WTC11 (cell line): Measurements from ENCODE around the gene PRSS33.

Experiments
- ESRRA ChIP-seq: sonication (generic); formaldehyde crosslinking; IDR thresholded peaks from 2 replicates; pipeline ENCODE4 v1.8.1; 2022; ENCODE audit warnings: mild to moderate bottlenecking, missing genetic modification reagents, borderline replicate concordance
- FOXK1 ChIP-seq: sonication (generic); formaldehyde crosslinking; IDR thresholded peaks from 2 replicates; pipeline ENCODE4 v1.8.0; 2022; ENCODE audit warnings: mild to moderate bottlenecking, moderate library complexity, missing genetic modification reagents
- JUN ChIP-seq: sonication (generic); formaldehyde crosslinking; IDR thresholded peaks from 2 replicates; pipeline ENCODE4 v1.8.0; 2023; ENCODE audit warnings: mild to moderate bottlenecking, missing genetic modification reagents
- OVOL2 ChIP-seq: fragments of 250-450 bp; sonication (Bioruptor Pico); IDR thresholded peaks from 2 replicates; pipeline ENCODE4 v1.9.0; 2021; ENCODE audit warnings: mild to moderate bottlenecking, borderline replicate concordance
- ZNF263 ChIP-seq: sonication (generic); formaldehyde crosslinking; IDR thresholded peaks from 2 replicates; pipeline ENCODE4 v1.8.1; 2022; ENCODE audit warnings: low read depth, mild to moderate bottlenecking, moderate library complexity, missing genetic modification reagents
- TF ChIP-seq, protein P1 (sequence below): fragments of 200-600 bp; IDR thresholded peaks from 2 replicates; pipeline ENCODE4 v1.8.0; 2022; ENCODE audit warnings: antibody characterized with exemption
- TF ChIP-seq, protein P2 (sequence below): sonication (generic); formaldehyde crosslinking; IDR thresholded peaks from 2 replicates; pipeline ENCODE4 v1.8.0; 2022; ENCODE audit warnings: mild to moderate bottlenecking, missing genetic modification reagents
- TF ChIP-seq, protein P3 (sequence below): sonication (generic); formaldehyde crosslinking; IDR thresholded peaks from 2 replicates; pipeline ENCODE4 v1.8.1; 2023; ENCODE audit warnings: mild to moderate bottlenecking, missing genetic modification reagents, moderate library complexity
- TF ChIP-seq, protein P4 (sequence below): sonication (generic); formaldehyde crosslinking; IDR thresholded peaks from 2 replicates; pipeline ENCODE4 v1.8.1; 2023; ENCODE audit warnings: mild to moderate bottlenecking, moderate library complexity, missing genetic modification reagents

DNA sequence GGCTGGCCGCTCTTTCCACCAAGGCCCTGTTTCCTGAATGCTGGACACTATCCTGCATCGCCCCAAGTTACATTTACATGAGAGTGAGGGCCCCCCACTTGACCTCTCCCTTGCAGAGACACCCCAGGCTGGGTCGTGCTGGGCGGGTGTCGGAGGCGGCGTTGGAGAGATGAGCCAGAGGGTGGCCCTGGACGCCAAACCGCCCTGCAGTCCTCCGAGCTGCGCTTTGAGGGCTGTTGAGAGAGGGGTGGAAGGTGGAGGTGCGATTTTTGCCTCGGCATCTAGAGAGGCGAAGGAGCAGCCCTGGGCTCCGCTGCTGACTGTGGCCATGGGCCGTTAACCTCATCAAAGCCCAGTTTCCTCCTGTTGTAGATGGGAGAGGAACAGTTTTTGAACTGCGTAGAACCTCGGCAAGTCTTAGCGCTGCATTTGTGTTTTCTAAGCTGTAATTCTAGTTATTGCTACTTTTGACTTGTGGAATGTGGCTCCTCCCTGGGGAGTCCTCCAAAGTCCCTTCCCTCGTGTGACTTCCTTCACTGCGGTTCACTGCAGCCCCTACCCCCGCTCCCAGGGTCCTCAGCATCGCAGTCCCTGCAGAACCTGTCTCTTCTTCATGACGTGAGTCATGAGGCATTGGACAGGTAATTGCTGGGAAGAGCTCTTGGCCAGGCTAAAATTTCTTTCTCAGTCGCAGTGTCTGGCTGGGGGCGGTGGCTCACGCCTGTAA, 9.3 kb downstream of the PRSS33 start:
- TF ChIP-seq, protein P1, sequence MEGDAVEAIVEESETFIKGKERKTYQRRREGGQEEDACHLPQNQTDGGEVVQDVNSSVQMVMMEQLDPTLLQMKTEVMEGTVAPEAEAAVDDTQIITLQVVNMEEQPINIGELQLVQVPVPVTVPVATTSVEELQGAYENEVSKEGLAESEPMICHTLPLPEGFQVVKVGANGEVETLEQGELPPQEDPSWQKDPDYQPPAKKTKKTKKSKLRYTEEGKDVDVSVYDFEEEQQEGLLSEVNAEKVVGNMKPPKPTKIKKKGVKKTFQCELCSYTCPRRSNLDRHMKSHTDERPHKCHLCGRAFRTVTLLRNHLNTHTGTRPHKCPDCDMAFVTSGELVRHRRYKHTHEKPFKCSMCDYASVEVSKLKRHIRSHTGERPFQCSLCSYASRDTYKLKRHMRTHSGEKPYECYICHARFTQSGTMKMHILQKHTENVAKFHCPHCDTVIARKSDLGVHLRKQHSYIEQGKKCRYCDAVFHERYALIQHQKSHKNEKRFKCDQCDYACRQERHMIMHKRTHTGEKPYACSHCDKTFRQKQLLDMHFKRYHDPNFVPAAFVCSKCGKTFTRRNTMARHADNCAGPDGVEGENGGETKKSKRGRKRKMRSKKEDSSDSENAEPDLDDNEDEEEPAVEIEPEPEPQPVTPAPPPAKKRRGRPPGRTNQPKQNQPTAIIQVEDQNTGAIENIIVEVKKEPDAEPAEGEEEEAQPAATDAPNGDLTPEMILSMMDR: no peak
- TF ChIP-seq JUN (CRISPR knock-in tag): no peak
- TF ChIP-seq FOXK1 (CRISPR knock-in tag): no peak
- TF ChIP-seq, protein P2, sequence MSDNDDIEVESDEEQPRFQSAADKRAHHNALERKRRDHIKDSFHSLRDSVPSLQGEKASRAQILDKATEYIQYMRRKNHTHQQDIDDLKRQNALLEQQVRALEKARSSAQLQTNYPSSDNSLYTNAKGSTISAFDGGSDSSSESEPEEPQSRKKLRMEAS (CRISPR knock-in tag): no peak
- TF ChIP-seq ESRRA (CRISPR knock-in tag): no peak
- no peak for TF ChIP-seq OVOL2
- TF ChIP-seq, protein P3, sequence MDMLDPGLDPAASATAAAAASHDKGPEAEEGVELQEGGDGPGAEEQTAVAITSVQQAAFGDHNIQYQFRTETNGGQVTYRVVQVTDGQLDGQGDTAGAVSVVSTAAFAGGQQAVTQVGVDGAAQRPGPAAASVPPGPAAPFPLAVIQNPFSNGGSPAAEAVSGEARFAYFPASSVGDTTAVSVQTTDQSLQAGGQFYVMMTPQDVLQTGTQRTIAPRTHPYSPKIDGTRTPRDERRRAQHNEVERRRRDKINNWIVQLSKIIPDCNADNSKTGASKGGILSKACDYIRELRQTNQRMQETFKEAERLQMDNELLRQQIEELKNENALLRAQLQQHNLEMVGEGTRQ (CRISPR knock-in tag): no peak
- TF ChIP-seq, protein P4, sequence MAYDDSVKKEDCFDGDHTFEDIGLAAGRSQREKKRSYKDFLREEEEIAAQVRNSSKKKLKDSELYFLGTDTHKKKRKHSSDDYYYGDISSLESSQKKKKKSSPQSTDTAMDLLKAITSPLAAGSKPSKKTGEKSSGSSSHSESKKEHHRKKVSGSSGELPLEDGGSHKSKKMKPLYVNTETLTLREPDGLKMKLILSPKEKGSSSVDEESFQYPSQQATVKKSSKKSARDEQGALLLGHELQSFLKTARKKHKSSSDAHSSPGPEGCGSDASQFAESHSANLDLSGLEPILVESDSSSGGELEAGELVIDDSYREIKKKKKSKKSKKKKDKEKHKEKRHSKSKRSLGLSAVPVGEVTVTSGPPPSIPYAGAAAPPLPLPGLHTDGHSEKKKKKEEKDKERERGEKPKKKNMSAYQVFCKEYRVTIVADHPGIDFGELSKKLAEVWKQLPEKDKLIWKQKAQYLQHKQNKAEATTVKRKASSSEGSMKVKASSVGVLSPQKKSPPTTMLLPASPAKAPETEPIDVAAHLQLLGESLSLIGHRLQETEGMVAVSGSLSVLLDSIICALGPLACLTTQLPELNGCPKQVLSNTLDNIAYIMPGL (CRISPR knock-in tag): no peak; the same call in 1 of the 2 replicates
- no peak for TF ChIP-seq ZNF263
